Peyer's patch (tissue), 4 donors: ENCODE data around the gene RADIL. TPM values are rescaled to one million over a fixed set of nuclear protein-coding genes. Genes with fewer than 3 reads are reported as not detected.

Experiments used
- DNase-seq, 3 donors: peaks; one replicate each; pipeline ENCODE4 v3.0.0-alpha.2; 2017 to 2019
- H3K27ac ChIP-seq, 4 donors: fragments of 200-600 bp; sonication (generic); one replicate each; pipeline ENCODE4 v1.5.1; 2016 to 2019
- H3K27me3 ChIP-seq, 2 donors: fragments of 200-600 bp; sonication (generic); one replicate each; pipeline ENCODE4 v1.5.1; 2019
- H3K36me3 ChIP-seq, 3 donors: fragments of 200-600 bp; sonication (generic); one replicate each; pipeline ENCODE4 v1.5.1; 2016 to 2019
- H3K4me1 ChIP-seq, 4 donors: fragments of 200-600 bp; sonication (generic); one replicate each; pipeline ENCODE4 v1.5.1; 2016 to 2019
- H3K4me3 ChIP-seq, 4 donors: fragments of 200-600 bp; sonication (generic); 1 replicate in 3 of 4; 2 replicates in 1 of 4; pipeline ENCODE4 v1.5.1; 2016 to 2019; ENCODE audit warnings: mild to moderate bottlenecking in 1 of 4
- H3K9me3 ChIP-seq, 4 donors: fragments of 200-600 bp; sonication (generic); one replicate each; pipeline ENCODE4 v1.5.1; 2016 to 2019; ENCODE audit warnings: mild to moderate bottlenecking in 1 of 4
- POLR2A ChIP-seq, 2 donors: fragments of 450-650 bp; IDR thresholded peaks; one replicate each; pipeline ENCODE4 v1.5.1; 2017; ENCODE audit warnings: antibody characterized with exemption in 2 of 2, mild to moderate bottlenecking in 2 of 2, moderate library complexity in 2 of 2
- total RNA-seq, 4 donors: library from RNA; depleted of rRNA; stranded (reverse); fragments of >200 nt; gene quantifications; one replicate each; pipeline ENCODE4 v1.1.0, GENCODE V29; 2016
- TF ChIP-seq, protein P1 (sequence below), 6 experiments: fragments of 450-650 bp in 4 of 6; fragments of 200-600 bp in 2 of 6; sonication (generic) in 1 of 6; IDR thresholded peaks; one replicate each; pipeline ENCODE4 v1.5.1; 2017 to 2019; ENCODE audit warnings: antibody characterized with exemption in 6 of 6, mild to moderate bottlenecking in 3 of 6, moderate library complexity in 1 of 6

The RADIL gene, protein sequence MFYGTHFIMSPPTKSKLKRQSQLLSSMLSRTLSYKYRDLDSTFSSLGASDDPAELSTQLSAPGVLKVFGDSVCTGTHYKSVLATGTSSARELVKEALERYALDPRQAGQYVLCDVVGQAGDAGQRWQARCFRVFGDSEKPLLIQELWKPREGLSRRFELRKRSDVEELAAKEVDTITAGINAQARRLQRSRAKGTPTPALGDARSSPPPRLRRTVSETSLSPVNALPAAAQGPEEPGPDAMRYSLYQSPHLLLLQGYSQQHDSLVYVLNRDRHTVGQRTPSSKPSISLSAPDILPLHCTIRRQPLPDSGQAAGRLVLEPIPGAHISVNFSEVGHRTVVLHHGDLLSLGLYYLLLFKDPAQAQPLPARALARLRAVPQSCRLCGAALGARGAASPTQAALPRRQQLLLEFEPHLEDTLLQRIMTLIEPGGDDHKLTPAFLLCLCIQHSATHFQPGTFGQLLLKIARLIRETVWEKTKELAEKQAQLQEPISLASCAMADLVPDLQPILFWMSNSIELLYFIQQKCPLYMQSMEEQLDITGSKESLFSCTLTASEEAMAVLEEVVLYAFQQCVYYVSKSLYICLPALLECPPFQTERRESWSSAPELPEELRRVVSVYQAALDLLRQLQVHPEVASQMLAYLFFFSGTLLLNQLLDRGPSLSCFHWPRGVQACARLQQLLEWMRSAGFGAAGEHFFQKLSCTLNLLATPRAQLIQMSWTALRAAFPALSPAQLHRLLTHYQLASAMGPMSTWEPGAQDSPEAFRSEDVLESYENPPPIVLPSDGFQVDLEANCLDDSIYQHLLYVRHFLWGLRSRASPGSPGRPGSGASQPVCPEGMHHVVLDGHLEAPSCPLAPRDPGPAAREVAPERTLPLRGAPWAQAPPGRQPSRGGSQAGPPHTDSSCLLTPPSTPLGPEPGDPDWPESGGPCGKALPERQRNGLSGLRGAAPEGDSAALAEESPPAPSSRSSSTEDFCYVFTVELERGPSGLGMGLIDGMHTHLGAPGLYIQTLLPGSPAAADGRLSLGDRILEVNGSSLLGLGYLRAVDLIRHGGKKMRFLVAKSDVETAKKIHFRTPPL
- total RNA-seq: 10 to 100 TPM in 1 of 4 donors, 1 to 10 TPM in 3; 1.1 to 16.5 (median 4.5) TPM

DNA sequence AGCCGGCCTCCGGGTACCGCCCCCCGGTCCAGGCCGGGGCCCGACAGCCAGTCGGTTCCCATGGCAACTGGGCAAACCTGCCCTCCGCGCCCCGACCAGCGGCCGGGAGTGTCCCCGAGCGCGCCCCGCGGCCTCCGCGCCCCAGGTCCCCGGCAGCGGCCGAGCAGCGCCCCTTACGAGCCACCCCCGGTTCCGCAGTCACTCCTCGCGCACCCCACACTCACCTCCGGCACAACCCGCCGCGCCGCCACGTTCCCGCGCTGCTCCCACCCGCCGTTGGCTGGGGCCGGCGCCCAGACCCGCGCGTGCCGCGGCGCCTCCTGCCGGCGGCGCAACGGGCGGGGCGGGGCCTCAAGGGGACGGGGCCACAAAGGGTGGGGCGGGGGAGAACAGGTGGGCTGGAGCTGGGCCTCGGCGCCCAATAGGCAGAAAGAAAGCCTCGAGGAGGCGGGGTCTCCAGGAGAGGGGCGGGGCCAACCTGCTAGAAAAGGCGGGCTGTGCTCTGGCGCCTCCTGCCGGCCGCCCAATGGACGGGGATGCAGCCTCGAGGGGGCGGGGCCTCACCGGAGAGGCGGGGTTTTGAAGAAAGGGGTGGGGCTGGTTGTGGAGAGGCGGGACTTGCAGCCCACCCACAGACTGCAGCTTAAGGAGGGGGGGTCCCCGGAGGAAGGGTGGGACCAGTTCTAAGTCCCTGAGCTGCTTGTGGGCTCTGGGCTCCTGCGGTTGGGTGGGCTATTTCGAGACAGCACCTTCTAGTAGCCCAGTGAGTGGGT lies at the start of gene RADIL:
TSS of gene RADIL (minus strand) at position 345 of the 773 bp plus-strand sequence. CDS start 5,577 bp downstream, outside the sequence.
- H3K4me1 ChIP-seq: peaks cover 0 to 12% (median 4%) of the 10 kb centered on the region in 4 donors
- DNase-seq: peak; percentile 53 to 87 (median 84)
- peak within 1 kb of the TSS; percentile 14 to 76 (median 66) for H3K27ac ChIP-seq
- no peaks in the 10 kb centered on the region for H3K9me3 ChIP-seq
- TF ChIP-seq, protein P1, sequence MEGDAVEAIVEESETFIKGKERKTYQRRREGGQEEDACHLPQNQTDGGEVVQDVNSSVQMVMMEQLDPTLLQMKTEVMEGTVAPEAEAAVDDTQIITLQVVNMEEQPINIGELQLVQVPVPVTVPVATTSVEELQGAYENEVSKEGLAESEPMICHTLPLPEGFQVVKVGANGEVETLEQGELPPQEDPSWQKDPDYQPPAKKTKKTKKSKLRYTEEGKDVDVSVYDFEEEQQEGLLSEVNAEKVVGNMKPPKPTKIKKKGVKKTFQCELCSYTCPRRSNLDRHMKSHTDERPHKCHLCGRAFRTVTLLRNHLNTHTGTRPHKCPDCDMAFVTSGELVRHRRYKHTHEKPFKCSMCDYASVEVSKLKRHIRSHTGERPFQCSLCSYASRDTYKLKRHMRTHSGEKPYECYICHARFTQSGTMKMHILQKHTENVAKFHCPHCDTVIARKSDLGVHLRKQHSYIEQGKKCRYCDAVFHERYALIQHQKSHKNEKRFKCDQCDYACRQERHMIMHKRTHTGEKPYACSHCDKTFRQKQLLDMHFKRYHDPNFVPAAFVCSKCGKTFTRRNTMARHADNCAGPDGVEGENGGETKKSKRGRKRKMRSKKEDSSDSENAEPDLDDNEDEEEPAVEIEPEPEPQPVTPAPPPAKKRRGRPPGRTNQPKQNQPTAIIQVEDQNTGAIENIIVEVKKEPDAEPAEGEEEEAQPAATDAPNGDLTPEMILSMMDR (IDR thresholded peaks at IDR 0.05): peak in 4 of 6 experiments; percentile 33 to 56 (median 40)
- TF ChIP-seq POLR2A (IDR thresholded peaks at IDR 0.05): no peak
- peak within 1 kb of the TSS; percentile 30 to 74 (median 49) for H3K4me3 ChIP-seq
- no peaks in the 10 kb centered on the region for H3K36me3 ChIP-seq
- peaks cover 0 to 9% of the 10 kb centered on the region in 2 donors for H3K27me3 ChIP-seq

DNA sequence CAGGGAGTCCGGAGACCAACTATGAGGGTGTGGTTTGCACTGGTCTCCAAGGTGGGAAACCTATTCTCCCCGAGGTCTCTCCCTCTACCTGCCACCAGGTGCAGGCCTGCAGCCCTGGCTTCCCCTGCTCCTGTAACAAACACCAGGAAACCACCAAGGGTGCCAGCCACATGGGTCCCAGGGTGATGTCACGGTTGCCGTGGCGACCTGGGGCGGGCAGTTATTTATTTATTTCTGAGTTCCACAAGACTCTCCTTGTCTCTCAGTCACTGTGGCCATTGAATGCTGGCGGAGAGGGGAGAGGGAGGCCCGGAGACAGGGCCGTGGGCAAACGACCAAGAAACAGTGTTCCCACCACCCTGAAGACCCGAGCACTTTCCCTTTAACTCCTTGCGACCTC lies 48.4 kb upstream of the RADIL start:
- Histone ChIP-seq H3K27ac (no peak overlapping the region), H3K4me3 (no peak overlapping the region), H3K4me1 (no peaks in the 10 kb centered on the region), H3K36me3 (no peaks in the 10 kb centered on the region), H3K27me3 (no peaks in the 10 kb centered on the region), H3K9me3 (no peaks in the 10 kb centered on the region)
- no peak for DNase-seq
- TF ChIP-seq, protein P1 (IDR thresholded peaks at IDR 0.05): no peak
- TF ChIP-seq POLR2A (IDR thresholded peaks at IDR 0.05): no peak

DNA sequence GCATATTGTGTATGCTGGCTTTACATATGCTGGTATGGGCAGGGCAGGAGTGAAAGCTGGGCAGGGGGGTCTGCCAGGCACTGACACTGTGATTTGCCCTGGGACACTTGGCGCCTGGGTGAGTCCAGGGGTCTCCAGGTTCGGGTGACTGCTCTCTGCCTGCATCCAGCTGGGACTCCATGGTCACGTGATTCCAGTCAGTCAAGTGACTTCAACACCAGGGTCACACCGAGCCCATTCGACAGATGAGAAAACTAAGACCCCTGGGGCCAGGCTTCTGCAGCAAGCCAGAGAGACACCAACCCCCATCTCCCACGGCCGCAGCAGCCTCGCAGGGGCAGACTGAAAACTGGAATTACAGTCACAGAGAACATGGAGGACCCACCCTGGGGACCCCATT lies 45.5 kb upstream of the RADIL start:
- TF ChIP-seq POLR2A (IDR thresholded peaks at IDR 0.05): no peak
- no peaks in the 10 kb centered on the region for H3K9me3 ChIP-seq
- no peaks in the 10 kb centered on the region for H3K4me1 ChIP-seq
- no peak overlapping the region for H3K27ac ChIP-seq
- DNase-seq: no peak
- no peaks in the 10 kb centered on the region for H3K36me3 ChIP-seq
- H3K4me3 ChIP-seq: no peak overlapping the region
- no peaks in the 10 kb centered on the region for H3K27me3 ChIP-seq

DNA sequence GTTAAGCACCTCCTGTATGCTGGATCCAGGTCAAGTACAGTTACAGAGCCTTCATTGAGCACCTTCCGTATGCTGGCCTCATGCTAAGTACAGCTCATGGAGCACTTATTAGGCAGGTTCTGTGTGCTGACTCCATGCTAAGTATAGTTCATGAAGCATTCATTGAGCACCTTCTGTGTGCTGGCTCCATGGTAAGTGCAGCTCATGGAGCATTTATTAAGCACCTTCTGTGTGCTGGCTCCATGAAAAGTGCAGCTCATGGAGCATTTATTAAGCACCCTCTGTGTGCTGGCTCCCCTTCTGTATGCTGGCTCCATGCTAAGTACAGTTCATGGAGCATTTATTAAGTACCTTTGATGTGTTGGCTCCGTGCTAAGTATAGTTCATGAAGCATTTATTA lies 44.9 kb upstream of the RADIL start:
- TF ChIP-seq, protein P1 (IDR thresholded peaks at IDR 0.05): no peak
- no peak for TF ChIP-seq POLR2A (IDR thresholded peaks at IDR 0.05)
- H3K27me3 ChIP-seq: no peaks in the 10 kb centered on the region
- no peaks in the 10 kb centered on the region for H3K9me3 ChIP-seq
- no peaks in the 10 kb centered on the region for H3K4me1 ChIP-seq
- DNase-seq: no peak
- no peaks in the 10 kb centered on the region for H3K36me3 ChIP-seq
- no peak overlapping the region for H3K4me3 ChIP-seq
- no peak overlapping the region for H3K27ac ChIP-seq

DNA sequence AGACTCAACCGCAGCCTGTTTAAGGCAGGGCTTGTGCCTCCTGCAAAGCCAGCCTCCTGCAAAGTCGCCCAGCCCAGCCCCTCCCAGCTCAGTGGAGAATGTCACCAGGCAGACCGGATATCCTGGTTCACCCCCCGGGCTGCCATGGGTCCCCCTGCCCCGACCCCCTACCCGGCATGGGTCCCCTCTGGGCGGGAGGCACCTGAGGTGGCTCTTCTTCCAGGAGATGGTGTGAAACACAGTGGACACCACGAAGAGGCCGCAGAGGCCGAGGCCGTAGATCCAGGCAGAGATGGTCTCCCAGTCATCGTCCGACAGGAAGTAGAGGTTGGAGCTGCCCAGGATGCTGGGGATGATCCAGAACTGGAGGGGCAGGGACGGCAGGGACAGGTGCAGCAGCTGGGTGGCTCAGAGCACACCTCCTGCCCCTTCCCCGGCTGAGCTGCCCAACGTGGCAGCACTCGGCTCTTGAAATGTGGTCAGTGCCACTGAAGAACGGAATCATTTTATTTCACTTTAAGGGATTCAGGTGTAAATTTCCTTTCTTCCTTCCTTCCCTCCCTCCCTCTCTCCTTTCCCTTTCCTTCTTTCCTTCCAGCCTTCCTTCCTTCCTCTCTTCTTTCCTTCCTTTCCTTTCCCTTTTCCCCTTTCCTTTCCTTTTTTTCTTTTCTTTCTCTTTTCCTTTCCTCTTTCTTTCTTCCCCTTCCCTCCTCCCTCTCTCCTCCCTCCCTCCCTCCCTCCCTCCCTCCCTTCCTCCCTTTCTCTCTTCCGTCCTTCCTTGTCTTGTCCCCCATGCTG lies 36.7 kb upstream of the RADIL start:
- DNase-seq: no peak
- Histone ChIP-seq H3K4me3 (no peak overlapping the region), H3K27ac (no peak overlapping the region), H3K27me3 (no peaks in the 10 kb centered on the region), H3K4me1 (no peaks in the 10 kb centered on the region), H3K36me3 (no peaks in the 10 kb centered on the region), H3K9me3 (no peaks in the 10 kb centered on the region)
- TF ChIP-seq POLR2A (IDR thresholded peaks at IDR 0.05): no peak
- TF ChIP-seq, protein P1 (IDR thresholded peaks at IDR 0.05): no peak
